NCI-H82 treated with DMSO at 0.1 percent for 48 hours (cell line): Measurements from ENCODE around the gene CCDC27.
"Not testable (repeated sequence)": the region's sequence is repeated elsewhere in the genome, so short reads cannot be mapped to it uniquely, and the experiment has no call there.

Experiments used
- DNase-seq: peaks from one replicate; lab custom pipeline; 2025; ENCODE audit not compliant: unreplicated experiment; lab: John Stamatoyannopoulos, UW

Gene CCDC27

GRCh38 chr1:3788756-3789420, 36.6 kb downstream of the CCDC27 start:
- DNase-seq, result no peak

- DNase-seq, result no peak
Measured at GRCh38 chr1:3789421-3790300, 37.4 kb downstream of the CCDC27 start.

GRCh38 chr1:3790500-3790923, 38.3 kb downstream of the CCDC27 start:
- DNase-seq, result no peak

GRCh38 chr1:3790952-3791351, 38.7 kb downstream of the CCDC27 start:
- no peak for DNase-seq

GRCh38 chr1:3795453-3796214, 43.4 kb downstream of the CCDC27 start:
- no peak for DNase-seq

GRCh38 chr1:3796215-3797061, 44.2 kb downstream of the CCDC27 start, which contains the start of gene LRRC47:
LRRC47 (minus strand) TSS chr1:3796498; CDS start chr1:3796476, 22 bp downstream.
- peak; percentile 69 for DNase-seq

GRCh38 chr1:3799976-3800685, 47.9 kb downstream of the CCDC27 start:
- no peak for DNase-seq

GRCh38 chr1:3800795-3801194, 48.5 kb downstream of the CCDC27 start:
- not testable (repeated sequence) for DNase-seq

- DNase-seq, result no peak
Measured at GRCh38 chr1:3803905-3804626, 51.8 kb downstream of the CCDC27 start.

- not testable (repeated sequence) for DNase-seq
Measured at GRCh38 chr1:3804627-3804944, 52.3 kb downstream of the CCDC27 start.

GRCh38 chr1:3805038-3805437, 52.8 kb downstream of the CCDC27 start:
- DNase-seq, result no peak

- DNase-seq, result no peak
Measured at GRCh38 chr1:3807769-3808168, 55.5 kb downstream of the CCDC27 start.

- DNase-seq, result no peak
Measured at GRCh38 chr1:3809680-3810079, 57.4 kb downstream of the CCDC27 start.

- not testable (repeated sequence) for DNase-seq
Measured at GRCh38 chr1:3810149-3810761, 58.0 kb downstream of the CCDC27 start.

GRCh38 chr1:3811595-3811911, 59.3 kb downstream of the CCDC27 start:
- no peak for DNase-seq

GRCh38 chr1:3814065-3814464, 61.8 kb downstream of the CCDC27 start:
- DNase-seq, result no peak

GRCh38 chr1:3814771-3815561, 62.7 kb downstream of the CCDC27 start:
- no peak for DNase-seq
